Germinal center (tissue), 1 donor: Measurements from ENCODE around the gene UBE2V1.
"Not testable (repeated sequence)": the region's sequence is repeated elsewhere in the genome, so short reads cannot be mapped to it uniquely, and the experiment has no call there.

ENCODE experiments used
- DNase-seq: peaks from one replicate; pipeline ENCODE4 v3.0.0; 2012; ENCODE audit warnings: mixed read lengths, low spot score

Gene UBE2V1

GRCh38 chr20:50137702-50138101 is 24.8 kb upstream of the UBE2V1 start:
- DNase-seq: not testable (repeated sequence)

- DNase-seq: no peak
These were observed 24.1 kb upstream of the UBE2V1 start for GRCh38 chr20:50136822-50137599.

GRCh38 chr20:50135157-50135556 is 22.2 kb upstream of the UBE2V1 start:
- not testable (repeated sequence) for DNase-seq

GRCh38 chr20:50133474-50134217 is 20.7 kb upstream of the UBE2V1 start:
- no peak for DNase-seq

- no peak for DNase-seq
These were observed 20.1 kb upstream of the UBE2V1 start for GRCh38 chr20:50133041-50133440.

GRCh38 chr20:50130995-50131394 is 18.0 kb upstream of the UBE2V1 start:
- no peak for DNase-seq

GRCh38 chr20:50130356-50130723 is 17.4 kb upstream of the UBE2V1 start:
- DNase-seq: no peak

GRCh38 chr20:50129662-50130355 is 16.9 kb upstream of the UBE2V1 start:
- no peak for DNase-seq

- DNase-seq: no peak
These were observed 15.6 kb upstream of the UBE2V1 start for GRCh38 chr20:50128520-50128905.

GRCh38 chr20:50127587-50128519 is 14.9 kb upstream of the UBE2V1 start:
- no peak for DNase-seq

GRCh38 chr20:50126662-50127061 is 13.7 kb upstream of the UBE2V1 start:
- DNase-seq: no peak

GRCh38 chr20:50125279-50125678 is 12.3 kb upstream of the UBE2V1 start:
- no peak for DNase-seq

GRCh38 chr20:50124496-50124895 is 11.5 kb upstream of the UBE2V1 start:
- DNase-seq: no peak

- no peak for DNase-seq
These were observed 10.5 kb upstream of the UBE2V1 start for GRCh38 chr20:50123418-50123817.

GRCh38 chr20:50122763-50123162 is 9.8 kb upstream of the UBE2V1 start:
- DNase-seq: no peak

GRCh38 chr20:50121858-50122271 is 8.9 kb upstream of the UBE2V1 start:
- DNase-seq: no peak

GRCh38 chr20:50120935-50121693 is 8.2 kb upstream of the UBE2V1 start:
- DNase-seq: peak; percentile 70

- DNase-seq: no peak
These were observed 5.3 kb upstream of the UBE2V1 start for GRCh38 chr20:50118203-50118602.

- DNase-seq: no peak
These were observed 3.5 kb upstream of the UBE2V1 start for GRCh38 chr20:50116368-50116999.

GRCh38 chr20:50115591-50116367 is 2.8 kb upstream of the UBE2V1 start:
- peak; percentile 89 for DNase-seq
